Ishikawa (cell line): Measurements from ENCODE around the gene PADI2.

Experiments
- CEBPB ChIP-seq: IDR thresholded peaks from 2 replicates; pipeline ENCODE4 v1.6.1; 2012
- CREB1 ChIP-seq: IDR thresholded peaks from 2 replicates; pipeline ENCODE4 v1.6.1; 2012; ENCODE audit warnings: low read depth
- EGR1 ChIP-seq: IDR thresholded peaks from 2 replicates; pipeline ENCODE4 v1.6.1; 2012
- EP300 ChIP-seq: IDR thresholded peaks from 2 replicates; pipeline ENCODE4 v1.6.1; 2012; ENCODE audit warnings: borderline replicate concordance
- FOXM1 ChIP-seq: IDR thresholded peaks from 2 replicates; pipeline ENCODE4 v1.6.1; 2012; ENCODE audit warnings: low read depth, borderline replicate concordance
- MAX ChIP-seq: IDR thresholded peaks from 2 replicates; pipeline ENCODE4 v1.6.1; 2012
- NFIC ChIP-seq: IDR thresholded peaks from 2 replicates; pipeline ENCODE4 v1.6.1; 2012
- RAD21 ChIP-seq: IDR thresholded peaks from 2 replicates; pipeline ENCODE4 v1.6.1; 2012; ENCODE audit warnings: low read depth
- REST ChIP-seq: IDR thresholded peaks from 2 replicates; pipeline ENCODE4 v1.6.1; 2012; ENCODE audit warnings: low read depth, mild to moderate bottlenecking
- TAF1 ChIP-seq: IDR thresholded peaks from 2 replicates; pipeline ENCODE4 v1.6.1; 2012; ENCODE audit warnings: low read depth, mild to moderate bottlenecking
- TCF12 ChIP-seq: IDR thresholded peaks from 2 replicates; pipeline ENCODE4 v1.6.1; 2012; ENCODE audit warnings: low read depth
- TEAD4 ChIP-seq: IDR thresholded peaks from 2 replicates; pipeline ENCODE4 v1.6.1; 2012
- USF1 ChIP-seq: IDR thresholded peaks from 2 replicates; pipeline ENCODE4 v1.6.1; 2012
- YY1 ChIP-seq: IDR thresholded peaks from 2 replicates; pipeline ENCODE4 v1.6.1; 2012; ENCODE audit warnings: low read depth
- ZBTB7A ChIP-seq: IDR thresholded peaks from 2 replicates; pipeline ENCODE4 v1.6.1; 2012; ENCODE audit warnings: low read depth

Gene PADI2

GRCh38 chr1:17096584-17096983 lies 22.7 kb downstream of the PADI2 start:
- TF ChIP-seq RAD21 (no peak), CEBPB (no peak), NFIC (no peak), YY1 (no peak), USF1 (no peak), TEAD4 (no peak), MAX (no peak), ZBTB7A (no peak), TAF1 (no peak), EP300 (no peak), FOXM1 (no peak), CREB1 (no peak), TCF12 (no peak), EGR1 (no peak), REST (no peak)

- TF ChIP-seq EGR1 (no peak), RAD21 (no peak), YY1 (no peak), FOXM1 (no peak), CREB1 (no peak), TEAD4 (no peak), TAF1 (no peak), MAX (no peak), ZBTB7A (no peak), USF1 (no peak)
Measured at GRCh38 chr1:17095141-17095540, 24.1 kb downstream of the PADI2 start.

GRCh38 chr1:17094664-17095063 lies 24.6 kb downstream of the PADI2 start:
- TF ChIP-seq YY1 (no peak), EGR1 (no peak), RAD21 (no peak), MAX (no peak)

- TF ChIP-seq NFIC (no peak), USF1 (no peak), YY1 (no peak), TEAD4 (no peak), REST (no peak), CREB1 (no peak), MAX (no peak), RAD21 (no peak), EGR1 (no peak)
Measured at GRCh38 chr1:17093822-17094393, 25.3 kb downstream of the PADI2 start.

- TF ChIP-seq NFIC (no peak), ZBTB7A (no peak), REST (no peak), FOXM1 (no peak)
Measured at GRCh38 chr1:17091252-17091651, 28.0 kb downstream of the PADI2 start.
